AG04450 (cell line): ENCODE results near the gene CTH. TPM values are rescaled to one million over a fixed set of nuclear protein-coding genes. Genes with fewer than 3 reads are reported as not detected.
"Not testable (repeated sequence)": the region's sequence is repeated elsewhere in the genome, so short reads cannot be mapped to it uniquely, and the experiment has no call there.

Source experiments
- CTCF ChIA-PET: fragments of 300-600, 350-600 bp; formaldehyde crosslinking; extraction: SDS; loops from one replicate; lab custom pipeline; 2022; ENCODE audit warnings: antibody characterized with exemption, inconsistent platforms; lab: Charles Lee
- POLR2A ChIA-PET: fragments of 350-600 bp; formaldehyde crosslinking; extraction: SDS; loops from one replicate; lab custom pipeline; 2021; ENCODE audit warnings: antibody characterized with exemption, inconsistent platforms; lab: Yijun Ruan, JAX
- DNase-seq: peaks from one replicate; pipeline ENCODE4 v3.0.0-alpha.2; 2011; ENCODE audit warnings: low read depth, low spot score
- H3K27ac ChIP-seq: one replicate; pipeline ENCODE4 v1.5.1; 2012; ENCODE audit warnings: low read depth, low read length, control low read depth
- H3K27me3 ChIP-seq: one replicate; pipeline ENCODE4 v1.6.0; 2012; ENCODE audit warnings: low read length; ENCODE audit not compliant: control insufficient read depth, insufficient read depth
- H3K4me3 ChIP-seq: 2 replicates; pipeline ENCODE4 v1.5.1; 2011; ENCODE audit warnings: mild to moderate bottlenecking, low read depth, low read length, control low read depth
- H3K9me3 ChIP-seq: 2 replicates; pipeline ENCODE4 v1.5.1; 2012; ENCODE audit warnings: low read length; ENCODE audit not compliant: control insufficient read depth, insufficient read depth
- CTCF ChIP-seq: IDR thresholded peaks from 2 replicates; pipeline ENCODE4 v1.5.1; 2011; ENCODE audit warnings: low read depth, low read length, control low read depth, inconsistent platforms
- polyA minus RNA-seq: library from RNA; depleted of rRNA, polyadenylated mRNA; stranded (reverse); fragments of >200 nt; gene quantifications from 2 replicates; pipeline ENCODE4 v1.2.3, GENCODE V29; 2011; rRNA and poly(A)+ RNA removed
- polyA plus RNA-seq: library from polyadenylated mRNA; depleted of rRNA; stranded (reverse); fragments of >200 nt; gene quantifications from 2 replicates; pipeline ENCODE4 v1.2.3, GENCODE V29; 2011; rRNA removed

The CTH gene
- polyA plus RNA-seq (7.9 and 9.6 TPM in 2 replicates), polyA minus RNA-seq (6.5 and 7.8 TPM in 2 replicates)

DNA sequence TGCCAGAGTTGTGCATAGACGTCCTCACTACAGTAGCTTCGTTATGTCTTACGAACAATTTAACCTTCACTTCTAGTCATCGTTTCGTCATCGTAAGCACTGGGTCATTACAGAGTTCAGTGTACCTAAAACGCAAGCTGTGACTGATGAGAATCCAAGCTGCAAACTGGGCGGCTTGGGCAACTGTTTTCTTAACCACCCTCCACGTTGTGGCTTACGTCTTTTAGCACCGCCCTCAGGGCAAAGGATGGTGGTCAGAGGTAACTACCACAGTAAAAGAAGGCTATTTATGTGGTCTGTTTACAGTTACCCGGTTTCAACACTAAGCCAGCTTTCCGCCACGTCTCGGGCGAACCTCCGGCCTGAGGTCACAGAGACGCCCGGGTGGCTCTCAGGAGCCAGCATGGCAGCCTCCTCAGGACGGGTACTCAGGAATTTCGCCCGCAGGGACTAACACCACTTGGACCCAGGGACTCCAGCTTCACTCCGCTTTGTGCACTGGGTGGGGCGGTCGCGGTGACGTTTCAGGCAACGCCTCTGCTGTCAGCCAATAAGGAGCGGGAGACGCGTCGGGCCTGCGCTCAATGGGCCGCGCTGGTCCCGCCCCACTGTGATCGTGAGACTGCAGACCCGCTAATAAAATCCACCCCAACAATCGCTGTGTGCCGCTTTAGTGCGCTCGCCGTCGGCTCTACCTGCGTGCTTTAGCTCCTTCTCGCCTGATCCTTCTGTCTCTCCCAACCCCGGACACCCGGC lies at the start of gene CTH:
Gene CTH (plus strand): TSS at position 665 of the 756 bp plus-strand sequence. CDS start 148 bp downstream, outside the sequence.
- POLR2A ChIA-PET: interaction anchor here (1.5 to 2.5 kb wide), 3 partner anchors 52 to 190 kb away, joined by 5 to 40 read pairs (median 7); partner anchors contain the start of genes ANKRD13C and SRSF11
- Histone ChIP-seq H3K9me3 (no peaks in the 10 kb centered on the region), H3K27ac (peak within 1 kb of the TSS; percentile 98), H3K27me3 (no peaks in the 10 kb centered on the region), H3K4me3 (peak within 1 kb of the TSS; percentile 72)
- DNase-seq: peak; percentile 85
- TF ChIP-seq CTCF: no peak
- CTCF ChIA-PET: no interaction called here

GRCh38 chr1:70361727-70362398 lies 49.2 kb upstream of the CTH start:
- TF ChIP-seq CTCF: no peak
- POLR2A ChIA-PET: no interaction called here
- peak; percentile 11 for DNase-seq
- no peaks in the 10 kb centered on the region for H3K9me3 ChIP-seq
- H3K27me3 ChIP-seq: no peaks in the 10 kb centered on the region
- no peak overlapping the region for H3K4me3 ChIP-seq
- CTCF ChIA-PET: no interaction called here
- H3K27ac ChIP-seq: no peak overlapping the region

DNA sequence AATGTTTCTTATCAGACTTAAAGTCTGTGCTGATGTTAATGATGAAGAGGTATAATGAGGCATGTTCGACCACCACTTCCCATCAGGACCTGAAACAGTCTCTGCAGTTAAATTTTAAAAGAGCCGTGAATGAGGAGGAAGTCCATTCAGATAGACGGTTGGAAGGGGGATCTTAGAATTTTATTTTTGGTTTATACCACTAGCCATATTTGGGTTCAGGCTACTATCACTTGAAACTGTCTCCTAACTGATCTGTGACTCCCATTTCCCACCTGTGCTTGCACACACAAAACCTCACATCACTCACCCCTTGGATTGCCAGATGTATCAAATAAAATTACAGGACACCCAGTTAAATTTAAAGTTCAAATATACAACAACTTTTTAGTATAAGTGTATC lies 46.6 kb upstream of the CTH start:
- POLR2A ChIA-PET: no interaction called here
- no peak overlapping the region for H3K27ac ChIP-seq
- DNase-seq: no peak
- H3K4me3 ChIP-seq: no peak overlapping the region
- TF ChIP-seq CTCF: no peak
- CTCF ChIA-PET: no interaction called here
- H3K27me3 ChIP-seq: no peaks in the 10 kb centered on the region
- H3K9me3 ChIP-seq: no peaks in the 10 kb centered on the region

- POLR2A ChIA-PET, CTCF ChIA-PET, H3K4me3 ChIP-seq, H3K27ac ChIP-seq, DNase-seq, H3K27me3 ChIP-seq, H3K9me3 ChIP-seq: not testable (repeated sequence)
These were observed 44.6 kb upstream of the CTH start for GRCh38 chr1:70366425-70366952.

GRCh38 chr1:70366997-70367396 lies 44.1 kb upstream of the CTH start:
- POLR2A ChIA-PET, DNase-seq: not testable (repeated sequence)

GRCh38 chr1:70367397-70367796 lies 43.7 kb upstream of the CTH start:
- CTCF ChIA-PET, DNase-seq, H3K27ac ChIP-seq, H3K27me3 ChIP-seq, H3K9me3 ChIP-seq, H3K4me3 ChIP-seq, POLR2A ChIA-PET: not testable (repeated sequence)

More at GRCh38 chr1:70366997-70367396, 44.1 kb upstream of the CTH start:
- H3K27me3 ChIP-seq, H3K9me3 ChIP-seq, CTCF ChIA-PET, H3K4me3 ChIP-seq, H3K27ac ChIP-seq: not testable (repeated sequence)

DNA sequence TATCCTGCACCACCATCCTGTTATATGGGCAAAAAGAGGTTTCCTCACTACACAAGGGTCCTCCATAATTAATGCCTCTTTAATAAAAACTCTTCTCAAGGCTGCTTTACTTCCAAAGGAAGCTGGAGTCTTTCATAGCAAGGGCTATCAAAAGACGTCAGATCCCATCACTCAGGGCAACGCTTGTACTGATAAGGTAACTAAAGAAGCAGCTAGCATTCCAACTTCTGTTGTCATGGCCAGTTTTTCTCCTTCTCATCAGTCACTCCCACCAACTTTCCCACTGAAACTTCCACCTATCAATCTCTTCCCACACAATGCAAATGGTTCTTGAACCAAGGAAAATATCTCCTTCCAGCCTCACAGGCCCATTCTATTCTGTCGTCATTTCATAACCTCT lies 39.5 kb upstream of the CTH start:
- H3K9me3 ChIP-seq, POLR2A ChIA-PET, H3K27ac ChIP-seq, CTCF ChIA-PET, H3K4me3 ChIP-seq, H3K27me3 ChIP-seq, DNase-seq: not testable (repeated sequence)
